Measurements from ENCODE around the gene PLCH2.
"Not testable (repeated sequence)": the region's sequence is repeated elsewhere in the genome, so short reads cannot be mapped to it uniquely, and the experiment has no call there.

PLCH2 gene

GRCh38 chr1:2546515-2547209 is 70.6 kb downstream of the PLCH2 start:
- no peaks in the 10 kb centered on the region for H3K9me3 ChIP-seq (ENCODE audit: control insufficient read depth, insufficient read depth, low read length)
- H3K36me3 ChIP-seq (ENCODE audit: control insufficient read depth, insufficient read depth, low read length), result no peaks in the 10 kb centered on the region
- peak overlapping the region; percentile 83 for H3K27ac ChIP-seq (ENCODE audit: low read depth, low read length)
- H3K9ac ChIP-seq (ENCODE audit: low read depth, low read length), result peak overlapping the region; percentile 36; the same call in 1 of the 2 replicates
- H3K27me3 ChIP-seq (ENCODE audit: control insufficient read depth, insufficient read depth, low read length), result peaks cover 17% of the 10 kb centered on the region
- peak overlapping the region; percentile 85 for H3K4me3 ChIP-seq (ENCODE audit: low read depth, low read length)
- H3K4me1 ChIP-seq (ENCODE audit: control insufficient read depth, insufficient read depth, low read length), result peaks cover 31% of the 10 kb centered on the region

- Histone ChIP-seq H3K9me3 (ENCODE audit: control insufficient read depth, insufficient read depth, low read length) (no peaks in the 10 kb centered on the region), H3K9ac (ENCODE audit: low read depth, low read length) (no peak overlapping the region; the same call in 1 of the 2 replicates), H3K36me3 (ENCODE audit: control insufficient read depth, insufficient read depth, low read length) (no peaks in the 10 kb centered on the region), H3K4me1 (ENCODE audit: control insufficient read depth, insufficient read depth, low read length) (peaks cover 31% of the 10 kb centered on the region), H3K27ac (ENCODE audit: low read depth, low read length) (peak overlapping the region; percentile 32), H3K4me3 (ENCODE audit: low read depth, low read length) (peak overlapping the region; percentile 85), H3K27me3 (ENCODE audit: control insufficient read depth, insufficient read depth, low read length) (peaks cover 15% of the 10 kb centered on the region)
Measured at GRCh38 chr1:2547210-2548067, 71.3 kb downstream of the PLCH2 start.

GRCh38 chr1:2548068-2548589 is 72.0 kb downstream of the PLCH2 start:
- Histone ChIP-seq H3K4me3 (ENCODE audit: low read depth, low read length) (peak overlapping the region; percentile 85), H3K9me3 (ENCODE audit: control insufficient read depth, insufficient read depth, low read length) (no peaks in the 10 kb centered on the region), H3K27me3 (ENCODE audit: control insufficient read depth, insufficient read depth, low read length) (peaks cover 9% of the 10 kb centered on the region), H3K36me3 (ENCODE audit: control insufficient read depth, insufficient read depth, low read length) (no peaks in the 10 kb centered on the region), H3K4me1 (ENCODE audit: control insufficient read depth, insufficient read depth, low read length) (peaks cover 29% of the 10 kb centered on the region), H3K9ac (ENCODE audit: low read depth, low read length) (no peak overlapping the region), H3K27ac (ENCODE audit: low read depth, low read length) (no peak overlapping the region)

- H3K4me1 ChIP-seq (ENCODE audit: control insufficient read depth, insufficient read depth, low read length), result peaks cover 16% of the 10 kb centered on the region
- not testable (repeated sequence) for H3K27me3 ChIP-seq (ENCODE audit: control insufficient read depth, insufficient read depth, low read length); H3K27ac ChIP-seq (ENCODE audit: low read depth, low read length); H3K4me3 ChIP-seq (ENCODE audit: low read depth, low read length); H3K36me3 ChIP-seq (ENCODE audit: control insufficient read depth, insufficient read depth, low read length); H3K9me3 ChIP-seq (ENCODE audit: control insufficient read depth, insufficient read depth, low read length); H3K9ac ChIP-seq (ENCODE audit: low read depth, low read length)
Measured at GRCh38 chr1:2549367-2550029, 73.4 kb downstream of the PLCH2 start.

- H3K4me1 ChIP-seq (ENCODE audit: control insufficient read depth, insufficient read depth, low read length), result peaks cover 16% of the 10 kb centered on the region
- not testable (repeated sequence) for H3K36me3 ChIP-seq (ENCODE audit: control insufficient read depth, insufficient read depth, low read length); H3K4me3 ChIP-seq (ENCODE audit: low read depth, low read length); H3K9ac ChIP-seq (ENCODE audit: low read depth, low read length); H3K9me3 ChIP-seq (ENCODE audit: control insufficient read depth, insufficient read depth, low read length); H3K27me3 ChIP-seq (ENCODE audit: control insufficient read depth, insufficient read depth, low read length); H3K27ac ChIP-seq (ENCODE audit: low read depth, low read length)
Measured at GRCh38 chr1:2550309-2550861, 74.3 kb downstream of the PLCH2 start.

GRCh38 chr1:2551544-2551943 is 75.5 kb downstream of the PLCH2 start:
- not testable (repeated sequence) for H3K4me3 ChIP-seq (ENCODE audit: low read depth, low read length); H3K27ac ChIP-seq (ENCODE audit: low read depth, low read length); H3K9me3 ChIP-seq (ENCODE audit: control insufficient read depth, insufficient read depth, low read length); H3K36me3 ChIP-seq (ENCODE audit: control insufficient read depth, insufficient read depth, low read length); H3K27me3 ChIP-seq (ENCODE audit: control insufficient read depth, insufficient read depth, low read length); H3K9ac ChIP-seq (ENCODE audit: low read depth, low read length)
- H3K4me1 ChIP-seq (ENCODE audit: control insufficient read depth, insufficient read depth, low read length), result peaks cover 18% of the 10 kb centered on the region

GRCh38 chr1:2552189-2552588 is 76.1 kb downstream of the PLCH2 start:
- Histone ChIP-seq H3K4me1 (ENCODE audit: control insufficient read depth, insufficient read depth, low read length) (peaks cover 20% of the 10 kb centered on the region), H3K27me3 (ENCODE audit: control insufficient read depth, insufficient read depth, low read length) (no peaks in the 10 kb centered on the region), H3K36me3 (ENCODE audit: control insufficient read depth, insufficient read depth, low read length) (no peaks in the 10 kb centered on the region), H3K9me3 (ENCODE audit: control insufficient read depth, insufficient read depth, low read length) (no peaks in the 10 kb centered on the region), H3K27ac (ENCODE audit: low read depth, low read length) (no peak overlapping the region), H3K9ac (ENCODE audit: low read depth, low read length) (no peak overlapping the region), H3K4me3 (ENCODE audit: low read depth, low read length) (no peak overlapping the region)

GRCh38 chr1:2553076-2553475 is 77.0 kb downstream of the PLCH2 start:
- H3K27me3 ChIP-seq (ENCODE audit: control insufficient read depth, insufficient read depth, low read length); H3K36me3 ChIP-seq (ENCODE audit: control insufficient read depth, insufficient read depth, low read length); H3K27ac ChIP-seq (ENCODE audit: low read depth, low read length); H3K9ac ChIP-seq (ENCODE audit: low read depth, low read length); H3K4me3 ChIP-seq (ENCODE audit: low read depth, low read length); H3K9me3 ChIP-seq (ENCODE audit: control insufficient read depth, insufficient read depth, low read length): not testable (repeated sequence)
- peaks cover 14% of the 10 kb centered on the region for H3K4me1 ChIP-seq (ENCODE audit: control insufficient read depth, insufficient read depth, low read length)

- Histone ChIP-seq H3K36me3 (ENCODE audit: control insufficient read depth, insufficient read depth, low read length) (no peaks in the 10 kb centered on the region), H3K9ac (ENCODE audit: low read depth, low read length) (no peak overlapping the region), H3K27me3 (ENCODE audit: control insufficient read depth, insufficient read depth, low read length) (no peaks in the 10 kb centered on the region), H3K9me3 (ENCODE audit: control insufficient read depth, insufficient read depth, low read length) (no peaks in the 10 kb centered on the region), H3K4me1 (ENCODE audit: control insufficient read depth, insufficient read depth, low read length) (peaks cover 10% of the 10 kb centered on the region), H3K4me3 (ENCODE audit: low read depth, low read length) (no peak overlapping the region), H3K27ac (ENCODE audit: low read depth, low read length) (no peak overlapping the region)
Measured at GRCh38 chr1:2553871-2554620, 78.0 kb downstream of the PLCH2 start.

GRCh38 chr1:2554621-2555387 is 78.7 kb downstream of the PLCH2 start:
- peaks cover 10% of the 10 kb centered on the region for H3K4me1 ChIP-seq (ENCODE audit: control insufficient read depth, insufficient read depth, low read length)

More at GRCh38 chr1:2554621-2555387, 78.7 kb downstream of the PLCH2 start:
- no peak overlapping the region for H3K27ac ChIP-seq (ENCODE audit: low read depth, low read length)
- no peak overlapping the region for H3K9ac ChIP-seq (ENCODE audit: low read depth, low read length)
- H3K36me3 ChIP-seq (ENCODE audit: control insufficient read depth, insufficient read depth, low read length), result no peaks in the 10 kb centered on the region
- no peak overlapping the region for H3K4me3 ChIP-seq (ENCODE audit: low read depth, low read length)
- H3K27me3 ChIP-seq (ENCODE audit: control insufficient read depth, insufficient read depth, low read length), result no peaks in the 10 kb centered on the region
- H3K9me3 ChIP-seq (ENCODE audit: control insufficient read depth, insufficient read depth, low read length), result no peaks in the 10 kb centered on the region
